AG09319 (cell line): ENCODE measurements around the gene UNC93A.

Experiments
- DNase-seq: peaks from one replicate; pipeline ENCODE4 v3.0.0-alpha.2; 2010; ENCODE audit warnings: low read depth; ENCODE audit errors: extremely low read depth
- TF ChIP-seq, protein P1 (sequence below): IDR thresholded peaks from 2 replicates; pipeline ENCODE4 v1.5.1; 2011; ENCODE audit warnings: low read depth, mild to moderate bottlenecking, inconsistent platforms, low read length, moderate library complexity

Gene UNC93A

GRCh38 chr6:167342879-167343610 lies 51.9 kb downstream of the UNC93A start:
- DNase-seq = no peak
- TF ChIP-seq, protein P1, sequence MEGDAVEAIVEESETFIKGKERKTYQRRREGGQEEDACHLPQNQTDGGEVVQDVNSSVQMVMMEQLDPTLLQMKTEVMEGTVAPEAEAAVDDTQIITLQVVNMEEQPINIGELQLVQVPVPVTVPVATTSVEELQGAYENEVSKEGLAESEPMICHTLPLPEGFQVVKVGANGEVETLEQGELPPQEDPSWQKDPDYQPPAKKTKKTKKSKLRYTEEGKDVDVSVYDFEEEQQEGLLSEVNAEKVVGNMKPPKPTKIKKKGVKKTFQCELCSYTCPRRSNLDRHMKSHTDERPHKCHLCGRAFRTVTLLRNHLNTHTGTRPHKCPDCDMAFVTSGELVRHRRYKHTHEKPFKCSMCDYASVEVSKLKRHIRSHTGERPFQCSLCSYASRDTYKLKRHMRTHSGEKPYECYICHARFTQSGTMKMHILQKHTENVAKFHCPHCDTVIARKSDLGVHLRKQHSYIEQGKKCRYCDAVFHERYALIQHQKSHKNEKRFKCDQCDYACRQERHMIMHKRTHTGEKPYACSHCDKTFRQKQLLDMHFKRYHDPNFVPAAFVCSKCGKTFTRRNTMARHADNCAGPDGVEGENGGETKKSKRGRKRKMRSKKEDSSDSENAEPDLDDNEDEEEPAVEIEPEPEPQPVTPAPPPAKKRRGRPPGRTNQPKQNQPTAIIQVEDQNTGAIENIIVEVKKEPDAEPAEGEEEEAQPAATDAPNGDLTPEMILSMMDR = no peak

GRCh38 chr6:167345348-167345747 lies 54.2 kb downstream of the UNC93A start:
- TF ChIP-seq, protein P1 = no peak
- DNase-seq = no peak

- TF ChIP-seq, protein P1 = no peak
- DNase-seq = no peak
Measured at GRCh38 chr6:167345960-167346359, 54.8 kb downstream of the UNC93A start.

GRCh38 chr6:167347226-167347625 lies 56.1 kb downstream of the UNC93A start:
- no peak for DNase-seq
- TF ChIP-seq, protein P1 = no peak

DNA sequence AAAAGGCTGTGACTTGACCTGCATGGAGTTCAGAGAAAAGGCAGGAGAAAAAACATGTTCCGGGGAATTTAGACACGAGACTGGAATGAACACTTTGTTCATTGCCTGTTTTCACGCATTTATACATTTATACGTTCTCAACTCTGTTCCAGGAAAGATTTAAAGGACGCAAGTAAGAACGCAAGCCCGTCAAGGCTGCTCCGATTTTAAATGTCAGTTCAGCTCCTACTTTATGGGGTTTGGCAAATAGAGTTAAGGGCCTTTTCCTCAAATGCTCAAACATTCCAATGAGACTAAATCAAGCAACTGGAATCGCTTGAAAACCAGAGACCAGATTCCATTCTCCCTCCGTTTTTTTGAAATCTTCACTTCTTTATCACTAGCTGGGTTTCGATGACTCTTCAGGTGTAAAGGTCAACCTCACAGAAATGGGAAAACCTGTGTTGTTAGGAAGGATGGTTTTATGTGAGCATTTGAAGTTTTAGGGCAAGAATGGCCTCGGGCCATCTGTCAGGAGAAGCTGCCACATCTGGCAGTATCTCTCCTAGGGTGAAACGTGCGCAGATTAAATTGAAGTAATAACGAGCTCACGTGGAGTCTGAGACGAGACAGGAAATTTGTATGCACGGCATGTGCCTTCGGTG lies 58.6 kb downstream of the UNC93A start:
- TF ChIP-seq, protein P1 = no peak
- DNase-seq = no peak

- no peak for DNase-seq
- TF ChIP-seq, protein P1 = no peak
Measured at GRCh38 chr6:167350275-167350696, 59.2 kb downstream of the UNC93A start.
